Iris pigment epithelial cell (primary cell): ENCODE data around the gene GPR141.

Source experiments
- DNase-seq: peaks from one replicate; pipeline ENCODE4 v3.0.0-alpha.2; 2011; ENCODE audit warnings: low read depth

Gene GPR141

DNA sequence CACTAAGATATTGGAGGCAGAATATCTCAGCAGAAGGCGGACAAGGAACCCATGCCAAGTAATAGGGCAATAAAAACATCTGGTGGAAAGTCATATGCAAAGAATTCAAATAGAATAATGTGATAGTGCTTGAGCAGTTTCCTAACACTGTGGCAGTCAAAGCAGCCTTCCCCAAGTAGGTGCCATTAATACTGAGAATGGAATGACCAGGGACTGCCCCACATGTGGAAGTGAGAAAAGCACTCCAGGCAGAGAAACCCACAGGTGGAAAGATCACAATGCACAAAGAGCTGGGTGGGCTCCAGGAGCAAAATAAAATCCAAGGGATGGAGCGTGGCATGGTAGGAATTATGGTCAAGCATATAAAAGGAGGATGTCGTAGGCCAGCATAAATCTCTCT, 100.4 kb downstream of the GPR141 start:
- DNase-seq: no peak

DNA sequence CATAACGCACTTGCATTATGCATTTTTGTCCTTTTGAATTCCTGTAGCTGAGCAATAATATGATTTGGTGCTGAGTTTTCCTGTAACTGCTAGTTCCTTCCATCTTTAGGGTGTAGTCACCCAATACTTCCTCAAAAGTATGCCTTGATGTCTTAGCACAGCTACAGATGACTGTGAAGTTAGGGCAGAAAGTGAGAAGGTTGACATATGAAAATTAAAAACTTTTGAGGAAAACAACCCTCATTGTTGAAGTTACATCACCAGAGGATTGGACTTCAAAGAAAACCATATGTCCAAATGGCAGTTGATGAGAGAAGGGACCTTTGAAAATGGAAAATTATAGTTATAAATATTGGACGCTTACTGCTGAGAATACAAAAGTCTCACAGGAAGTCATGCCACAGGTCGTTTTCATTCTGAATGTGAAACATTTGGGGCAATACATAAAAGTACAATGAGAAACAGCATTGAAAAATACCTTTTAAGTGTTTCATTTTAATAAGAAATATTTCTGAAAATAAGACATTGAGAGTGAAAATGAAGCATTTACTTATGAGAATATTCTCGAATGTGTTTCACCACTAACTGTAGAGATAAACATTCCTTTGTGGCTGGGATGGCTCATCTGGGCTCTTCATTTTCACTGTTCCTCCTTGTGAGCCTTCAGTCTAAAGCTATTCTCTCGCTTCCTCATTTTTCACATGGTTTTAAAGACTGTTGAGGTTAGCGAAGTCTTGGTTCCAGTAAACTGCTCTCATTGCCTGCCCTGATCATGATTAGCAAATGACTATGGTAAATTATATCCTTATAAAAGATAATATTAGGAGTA, 103.4 kb downstream of the GPR141 start:
- DNase-seq: no peak
